Measurements from ENCODE around the gene LTBP1. TPM values are rescaled to one million over a fixed set of nuclear protein-coding genes. Genes with fewer than 3 reads are reported as not detected.

LTBP1 gene
- total RNA-seq, 1 experiment from 2014 or later: 12.5 TPM

DNA sequence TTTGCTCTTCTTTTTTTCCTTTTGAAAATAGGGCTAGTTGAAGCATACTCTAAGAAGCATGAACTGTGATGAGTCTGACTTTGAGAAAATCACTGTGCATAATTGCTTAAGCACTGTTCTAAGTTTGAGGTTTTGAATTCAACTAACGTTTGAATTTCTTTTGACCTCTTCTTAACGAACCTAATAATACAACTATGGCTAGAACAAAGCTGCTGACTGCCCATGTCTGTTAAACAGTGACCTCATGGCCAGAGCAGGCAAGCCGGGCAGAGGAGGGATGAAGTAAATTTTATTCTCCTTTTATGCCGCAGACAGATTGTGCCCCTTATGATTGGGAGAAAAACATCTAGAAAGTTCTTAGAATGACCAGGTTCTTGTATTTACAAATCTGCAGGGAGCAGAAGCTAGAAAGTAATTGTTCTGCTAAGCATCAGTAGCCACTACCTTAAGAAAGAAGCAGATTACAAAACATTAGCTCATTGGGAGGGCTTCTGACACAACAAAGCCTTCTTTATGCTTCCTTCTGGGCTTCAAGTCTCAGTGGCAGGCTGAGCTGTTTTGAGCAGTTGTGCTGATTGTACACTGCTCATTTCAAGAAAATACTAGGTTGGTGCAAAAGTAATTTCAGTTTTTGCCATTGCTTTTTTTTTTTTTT lies 431.9 kb downstream of the LTBP1 start:
- ATAC-seq (peak; percentile 68; the same call in 1 of the 2 replicates), DNase-seq (ENCODE audit: low read depth, low spot score) (no peak)
- TF ChIP-seq SIN3A (IDR thresholded peaks at IDR 0.05; ENCODE audit: borderline replicate concordance, insufficient read depth, low read depth, low read length) (no peak), TCF7L2 (IDR thresholded peaks at IDR 0.05; ENCODE audit: low read depth, low read length) (no peak), POLR2AphosphoS5 (IDR thresholded peaks at IDR 0.05; ENCODE audit: low read depth, low read length) (no peak)
- TF ChIP-seq, protein P1, sequence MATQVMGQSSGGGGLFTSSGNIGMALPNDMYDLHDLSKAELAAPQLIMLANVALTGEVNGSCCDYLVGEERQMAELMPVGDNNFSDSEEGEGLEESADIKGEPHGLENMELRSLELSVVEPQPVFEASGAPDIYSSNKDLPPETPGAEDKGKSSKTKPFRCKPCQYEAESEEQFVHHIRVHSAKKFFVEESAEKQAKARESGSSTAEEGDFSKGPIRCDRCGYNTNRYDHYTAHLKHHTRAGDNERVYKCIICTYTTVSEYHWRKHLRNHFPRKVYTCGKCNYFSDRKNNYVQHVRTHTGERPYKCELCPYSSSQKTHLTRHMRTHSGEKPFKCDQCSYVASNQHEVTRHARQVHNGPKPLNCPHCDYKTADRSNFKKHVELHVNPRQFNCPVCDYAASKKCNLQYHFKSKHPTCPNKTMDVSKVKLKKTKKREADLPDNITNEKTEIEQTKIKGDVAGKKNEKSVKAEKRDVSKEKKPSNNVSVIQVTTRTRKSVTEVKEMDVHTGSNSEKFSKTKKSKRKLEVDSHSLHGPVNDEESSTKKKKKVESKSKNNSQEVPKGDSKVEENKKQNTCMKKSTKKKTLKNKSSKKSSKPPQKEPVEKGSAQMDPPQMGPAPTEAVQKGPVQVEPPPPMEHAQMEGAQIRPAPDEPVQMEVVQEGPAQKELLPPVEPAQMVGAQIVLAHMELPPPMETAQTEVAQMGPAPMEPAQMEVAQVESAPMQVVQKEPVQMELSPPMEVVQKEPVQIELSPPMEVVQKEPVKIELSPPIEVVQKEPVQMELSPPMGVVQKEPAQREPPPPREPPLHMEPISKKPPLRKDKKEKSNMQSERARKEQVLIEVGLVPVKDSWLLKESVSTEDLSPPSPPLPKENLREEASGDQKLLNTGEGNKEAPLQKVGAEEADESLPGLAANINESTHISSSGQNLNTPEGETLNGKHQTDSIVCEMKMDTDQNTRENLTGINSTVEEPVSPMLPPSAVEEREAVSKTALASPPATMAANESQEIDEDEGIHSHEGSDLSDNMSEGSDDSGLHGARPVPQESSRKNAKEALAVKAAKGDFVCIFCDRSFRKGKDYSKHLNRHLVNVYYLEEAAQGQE (IDR thresholded peaks at IDR 0.05; ENCODE audit: insufficient read depth in 1 of 2, low read depth in 2 of 2, low read length in 1 of 2): no peak
- TF ChIP-seq, protein P2, sequence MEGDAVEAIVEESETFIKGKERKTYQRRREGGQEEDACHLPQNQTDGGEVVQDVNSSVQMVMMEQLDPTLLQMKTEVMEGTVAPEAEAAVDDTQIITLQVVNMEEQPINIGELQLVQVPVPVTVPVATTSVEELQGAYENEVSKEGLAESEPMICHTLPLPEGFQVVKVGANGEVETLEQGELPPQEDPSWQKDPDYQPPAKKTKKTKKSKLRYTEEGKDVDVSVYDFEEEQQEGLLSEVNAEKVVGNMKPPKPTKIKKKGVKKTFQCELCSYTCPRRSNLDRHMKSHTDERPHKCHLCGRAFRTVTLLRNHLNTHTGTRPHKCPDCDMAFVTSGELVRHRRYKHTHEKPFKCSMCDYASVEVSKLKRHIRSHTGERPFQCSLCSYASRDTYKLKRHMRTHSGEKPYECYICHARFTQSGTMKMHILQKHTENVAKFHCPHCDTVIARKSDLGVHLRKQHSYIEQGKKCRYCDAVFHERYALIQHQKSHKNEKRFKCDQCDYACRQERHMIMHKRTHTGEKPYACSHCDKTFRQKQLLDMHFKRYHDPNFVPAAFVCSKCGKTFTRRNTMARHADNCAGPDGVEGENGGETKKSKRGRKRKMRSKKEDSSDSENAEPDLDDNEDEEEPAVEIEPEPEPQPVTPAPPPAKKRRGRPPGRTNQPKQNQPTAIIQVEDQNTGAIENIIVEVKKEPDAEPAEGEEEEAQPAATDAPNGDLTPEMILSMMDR (IDR thresholded peaks at IDR 0.05): no peak
- no peak overlapping the region for H3K27ac ChIP-seq (ENCODE audit: low read length)
- no peaks in the 10 kb centered on the region for H3K4me1 ChIP-seq (ENCODE audit: control insufficient read depth, insufficient read depth, low read length)
- no peak overlapping the region for H3K4me3 ChIP-seq (ENCODE audit: low read depth in 2 of 2, low read length in 2 of 2)
- BruUV-seq (replicated peaks): no TSS peak
- H3K27me3 ChIP-seq (ENCODE audit: control insufficient read depth, insufficient read depth, low read length): no peaks in the 10 kb centered on the region
- in situ Hi-C loops (cut with HindIII; ENCODE audit: low pct_unique_long_range_greater_than_20kb, low sequenced_read_pairs) (loop anchor here (10.0 kb wide), 1 partner anchor 434 kb away; the partner anchor contains the start of gene LTBP1), intact Hi-C loops (cut with micrococcal nuclease; ENCODE audit: unreplicated experiment) (loop anchor here (10.0 kb wide), 1 partner anchor 434 kb away; the partner anchor contains the start of gene LTBP1)
- H3K36me3 ChIP-seq (ENCODE audit: control insufficient read depth, insufficient read depth, low read length): no peaks in the 10 kb centered on the region
- POLR2A ChIA-PET: no interaction called here
- CTCF ChIA-PET: interaction anchor here (0.7 kb wide), 2 partner anchors 85 to 589 kb away, joined by 9 to 13 read pairs; no protein-coding TSS in a partner anchor
- H3K9me3 ChIP-seq (ENCODE audit: control insufficient read depth, insufficient read depth, low read depth, low read length): no peaks in the 10 kb centered on the region

DNA sequence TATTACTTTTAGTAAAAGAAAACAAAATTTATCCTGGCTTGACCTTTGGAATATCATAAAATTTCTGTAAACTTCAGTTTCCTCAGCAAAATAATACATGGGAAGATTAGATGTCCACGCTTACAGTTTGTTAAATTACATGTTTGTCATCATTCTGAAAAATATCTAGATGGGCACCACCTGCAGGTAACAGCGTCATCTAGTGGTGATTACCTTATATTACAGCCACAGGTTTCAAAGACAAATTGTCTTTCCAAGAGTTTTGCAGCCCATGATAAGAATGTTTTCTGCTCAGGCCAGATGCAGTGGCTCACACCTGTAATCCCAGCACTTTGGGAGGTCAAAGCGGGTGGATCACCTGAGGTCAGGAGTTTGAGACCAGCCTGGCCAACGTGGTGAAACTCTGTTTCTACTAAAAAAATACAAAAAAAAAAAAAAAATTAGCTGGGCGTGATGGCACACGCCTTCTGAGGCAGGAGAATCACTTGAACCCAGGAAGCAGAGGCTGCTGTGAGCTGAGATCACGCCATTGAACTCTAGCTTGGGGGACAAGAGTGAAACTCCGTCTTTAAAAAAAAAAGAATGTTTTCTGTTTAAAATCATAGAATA lies 433.4 kb downstream of the LTBP1 start:
- in situ Hi-C loops (cut with HindIII; ENCODE audit: low pct_unique_long_range_greater_than_20kb, low sequenced_read_pairs) (no loop called here), intact Hi-C loops (cut with micrococcal nuclease; ENCODE audit: unreplicated experiment) (no loop called here)
- Histone ChIP-seq H3K4me3 (ENCODE audit: low read depth in 2 of 2, low read length in 2 of 2) (no peak overlapping the region), H3K27ac (ENCODE audit: low read length) (no peak overlapping the region), H3K36me3 (ENCODE audit: control insufficient read depth, insufficient read depth, low read length) (no peaks in the 10 kb centered on the region), H3K9me3 (ENCODE audit: control insufficient read depth, insufficient read depth, low read depth, low read length) (no peaks in the 10 kb centered on the region), H3K27me3 (ENCODE audit: control insufficient read depth, insufficient read depth, low read length) (no peaks in the 10 kb centered on the region), H3K4me1 (ENCODE audit: control insufficient read depth, insufficient read depth, low read length) (no peaks in the 10 kb centered on the region)
- ChIA-PET CTCF (interaction anchor here (0.6 to 0.7 kb wide), 5 partner anchors 8 to 620 kb away, joined by 3 to 4 read pairs (median 3); no protein-coding TSS in a partner anchor), POLR2A (interaction anchor here (0.6 to 0.7 kb wide), 3 partner anchors 42 to 212 kb away, joined by 4 to 5 read pairs (median 4); no protein-coding TSS in a partner anchor)
- TF ChIP-seq, protein P1 (IDR thresholded peaks at IDR 0.05; ENCODE audit: insufficient read depth in 1 of 2, low read depth in 2 of 2, low read length in 1 of 2): no peak
- TF ChIP-seq SIN3A (IDR thresholded peaks at IDR 0.05; ENCODE audit: borderline replicate concordance, insufficient read depth, low read depth, low read length) (no peak), TCF7L2 (IDR thresholded peaks at IDR 0.05; ENCODE audit: low read depth, low read length) (no peak), POLR2AphosphoS5 (IDR thresholded peaks at IDR 0.05; ENCODE audit: low read depth, low read length) (no peak)
- TF ChIP-seq, protein P2 (IDR thresholded peaks at IDR 0.05): peak; percentile 87
- DNase-seq (ENCODE audit: low read depth, low spot score) (no peak), ATAC-seq (no peak)
- BruUV-seq (replicated peaks): no TSS peak

Measured in Panc1 (cell line).